ENCODE results near the gene AKR1E2.
"Not testable (repeated sequence)": the region's sequence is repeated elsewhere in the genome, so short reads cannot be mapped to it uniquely, and the experiment has no call there.

Gene AKR1E2

GRCh38 chr10:4813023-4813422 is 13.0 kb upstream of the AKR1E2 start:
- in situ Hi-C loops (cut with MboI; ENCODE audit: low sequenced_read_pairs): no loop called here

- in situ Hi-C loops (cut with MboI; ENCODE audit: low sequenced_read_pairs): no loop called here
Observed at GRCh38 chr10:4813496-4813895, 12.5 kb upstream of the AKR1E2 start.

- in situ Hi-C loops (cut with MboI; ENCODE audit: low sequenced_read_pairs): not testable (repeated sequence)
Observed at GRCh38 chr10:4815646-4816180, 10.3 kb upstream of the AKR1E2 start.

GRCh38 chr10:4816966-4817365 is 9.0 kb upstream of the AKR1E2 start:
- in situ Hi-C loops (cut with MboI; ENCODE audit: low sequenced_read_pairs): no loop called here

GRCh38 chr10:4819067-4819466 is 6.9 kb upstream of the AKR1E2 start:
- in situ Hi-C loops (cut with MboI; ENCODE audit: low sequenced_read_pairs): no loop called here

- in situ Hi-C loops (cut with MboI; ENCODE audit: low sequenced_read_pairs): no loop called here
Observed at GRCh38 chr10:4819707-4820106, 6.3 kb upstream of the AKR1E2 start.

GRCh38 chr10:4820804-4821401 is 5.1 kb upstream of the AKR1E2 start:
- in situ Hi-C loops (cut with MboI; ENCODE audit: low sequenced_read_pairs): no loop called here

- in situ Hi-C loops (cut with MboI; ENCODE audit: low sequenced_read_pairs): no loop called here
Observed at GRCh38 chr10:4822208-4822607, 3.8 kb upstream of the AKR1E2 start.

GRCh38 chr10:4824791-4825310 is 1.2 kb upstream of the AKR1E2 start:
- in situ Hi-C loops (cut with MboI; ENCODE audit: low sequenced_read_pairs): no loop called here

GRCh38 chr10:4825456-4825867 is 545 bp upstream of the AKR1E2 start:
- in situ Hi-C loops (cut with MboI; ENCODE audit: low sequenced_read_pairs): no loop called here

GRCh38 chr10:4826792-4827324 is 851 bp downstream of the AKR1E2 start:
- in situ Hi-C loops (cut with MboI; ENCODE audit: low sequenced_read_pairs): no loop called here

GRCh38 chr10:4828005-4828404 is 2.0 kb downstream of the AKR1E2 start:
- in situ Hi-C loops (cut with MboI; ENCODE audit: low sequenced_read_pairs): no loop called here

GRCh38 chr10:4830551-4830950 is 4.5 kb downstream of the AKR1E2 start:
- in situ Hi-C loops (cut with MboI; ENCODE audit: low sequenced_read_pairs): no loop called here

- in situ Hi-C loops (cut with MboI; ENCODE audit: low sequenced_read_pairs): no loop called here
Observed at GRCh38 chr10:4831091-4831490, 5.1 kb downstream of the AKR1E2 start.

- in situ Hi-C loops (cut with MboI; ENCODE audit: low sequenced_read_pairs): no loop called here
Observed at GRCh38 chr10:4833286-4833685, 7.3 kb downstream of the AKR1E2 start.

GRCh38 chr10:4834898-4835405 is 8.9 kb downstream of the AKR1E2 start:
- in situ Hi-C loops (cut with MboI; ENCODE audit: low sequenced_read_pairs): no loop called here

GRCh38 chr10:4835494-4835918 is 9.5 kb downstream of the AKR1E2 start:
- in situ Hi-C loops (cut with MboI; ENCODE audit: low sequenced_read_pairs): no loop called here

GRCh38 chr10:4836416-4836969 is 10.5 kb downstream of the AKR1E2 start:
- in situ Hi-C loops (cut with MboI; ENCODE audit: low sequenced_read_pairs): no loop called here

GRCh38 chr10:4837551-4837950 is 11.5 kb downstream of the AKR1E2 start:
- in situ Hi-C loops (cut with MboI; ENCODE audit: low sequenced_read_pairs): no loop called here

GRCh38 chr10:4838743-4839142 is 12.7 kb downstream of the AKR1E2 start:
- in situ Hi-C loops (cut with MboI; ENCODE audit: low sequenced_read_pairs): no loop called here

GRCh38 chr10:4839353-4839752 is 13.3 kb downstream of the AKR1E2 start:
- in situ Hi-C loops (cut with MboI; ENCODE audit: low sequenced_read_pairs): no loop called here

- in situ Hi-C loops (cut with MboI; ENCODE audit: low sequenced_read_pairs): no loop called here
Observed at GRCh38 chr10:4840151-4840550, 14.1 kb downstream of the AKR1E2 start.

Data from hTERT RPE-1 (cell line).